Left renal cortex interstitium (tissue), 4 donors: ENCODE data around the gene CRTAC1. TPM values are rescaled to one million over a fixed set of nuclear protein-coding genes. Genes with fewer than 3 reads are reported as not detected.

Experiments
- DNase-seq, 4 donors: peaks; one replicate each; pipeline ENCODE4 v3.0.0-alpha.2; 2013; ENCODE audit warnings: low read depth in 4 of 4, low spot score in 2 of 4, missing footprints in 1 of 4
- polyA plus RNA-seq, 4 donors: library from polyadenylated mRNA; unstranded; fragments of 120-200 nt; gene quantifications; one replicate each; pipeline ENCODE4 v1.2.1, GENCODE V29; 2013; ENCODE audit not compliant: insufficient read length in 4 of 4

Gene CRTAC1
- polyA plus RNA-seq = 10 to 100 TPM; 22.5 to 48.4 (median 29.9) TPM

GRCh38 chr10:98030093-98030821 lies at the start of gene CRTAC1:
CRTAC1 (minus strand) TSS chr10:98030621; CDS start chr10:98030472, 149 bp downstream.
- DNase-seq = peak in 3 of 4 donors; percentile 53 to 69 (median 68)

GRCh38 chr10:98078774-98079173 lies 48.4 kb upstream of the CRTAC1 start:
- no peak for DNase-seq

DNA sequence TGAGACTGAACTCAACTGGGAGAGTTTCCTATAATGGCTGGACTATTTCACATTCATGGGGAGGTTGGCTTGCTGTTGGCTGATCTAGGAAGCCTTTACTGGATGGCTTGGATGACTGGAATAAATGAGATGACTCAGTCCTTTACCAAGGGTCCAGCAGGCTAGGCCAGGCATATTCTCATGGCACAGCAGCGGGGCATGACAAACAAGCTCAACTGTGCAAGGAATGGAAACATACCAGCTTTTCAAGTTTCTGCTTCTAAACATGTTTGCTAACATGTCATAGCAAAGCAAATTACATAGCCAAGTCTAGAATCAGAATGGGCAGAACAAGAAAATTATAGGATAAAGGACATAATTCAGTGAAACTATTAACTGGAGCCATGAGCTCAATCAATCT lies 46.8 kb upstream of the CRTAC1 start:
- DNase-seq = no peak

- no peak for DNase-seq
Observed at GRCh38 chr10:98076086-98076485, 45.7 kb upstream of the CRTAC1 start.

- peak in 2 of 4 donors; percentile 6 to 45 for DNase-seq
Observed at GRCh38 chr10:98074315-98074911, 44.0 kb upstream of the CRTAC1 start.

DNA sequence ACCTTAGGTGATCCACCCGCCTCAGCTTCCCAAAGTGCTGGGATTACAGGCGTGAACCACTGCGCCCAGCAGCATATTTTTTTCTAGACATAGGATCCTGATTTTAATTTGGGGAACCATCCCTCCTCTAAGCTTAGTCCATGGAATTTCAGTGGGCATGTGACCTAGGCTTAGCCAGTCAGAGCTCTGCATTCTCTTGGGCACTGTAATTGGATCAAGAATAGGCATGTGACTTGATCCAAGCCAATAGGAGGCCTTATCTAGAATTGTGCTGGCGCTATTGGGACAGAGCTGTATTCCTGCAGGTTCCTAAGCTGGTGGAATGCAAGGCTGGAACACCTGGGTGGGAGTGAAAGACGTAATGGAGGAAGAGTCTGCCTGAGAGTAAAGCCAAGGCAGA lies 36.7 kb upstream of the CRTAC1 start:
- no peak for DNase-seq

- DNase-seq = no peak
Observed at GRCh38 chr10:98063740-98064027, 33.3 kb upstream of the CRTAC1 start.

- DNase-seq = no peak
Observed at GRCh38 chr10:98062424-98062823, 32.0 kb upstream of the CRTAC1 start.

DNA sequence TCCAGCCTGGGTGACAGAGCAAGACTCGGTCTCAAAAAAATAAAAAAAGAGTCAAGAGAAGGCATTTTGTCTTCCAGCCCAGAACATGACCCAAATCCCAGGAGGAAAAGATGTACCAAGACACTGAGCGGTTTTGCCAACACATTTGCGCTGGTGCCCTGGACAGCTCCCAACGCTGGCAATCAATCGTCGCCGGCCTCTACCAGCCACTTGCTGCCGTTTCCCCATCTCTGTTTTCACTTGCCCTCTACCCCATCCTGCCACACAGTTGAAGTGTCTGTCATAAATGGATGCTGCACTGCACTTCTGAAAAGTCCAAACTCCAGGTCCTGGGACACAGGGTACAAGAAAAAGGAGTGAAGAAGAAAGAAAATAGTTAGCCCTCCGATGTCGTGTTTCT lies 29.7 kb upstream of the CRTAC1 start:
- no peak for DNase-seq

DNA sequence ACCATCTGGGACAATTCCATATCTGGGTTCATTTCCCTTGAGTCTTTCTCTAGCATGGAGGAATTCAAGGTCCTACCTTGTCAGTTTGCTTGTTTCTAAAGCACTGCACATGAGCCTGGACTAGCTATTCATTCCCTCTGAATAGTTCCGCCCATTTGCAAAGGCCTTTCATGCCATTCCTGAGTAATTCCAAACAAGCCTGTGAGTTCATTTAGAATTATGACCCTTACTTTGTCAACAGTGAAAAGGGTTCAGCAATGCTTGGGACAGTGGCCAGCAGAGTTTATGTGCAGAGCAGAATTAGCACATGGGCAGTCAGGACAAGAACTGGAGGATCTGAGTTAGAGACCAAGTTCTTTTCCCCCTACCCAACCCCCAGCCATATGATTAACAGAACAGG lies 27.9 kb upstream of the CRTAC1 start:
- no peak for DNase-seq

DNA sequence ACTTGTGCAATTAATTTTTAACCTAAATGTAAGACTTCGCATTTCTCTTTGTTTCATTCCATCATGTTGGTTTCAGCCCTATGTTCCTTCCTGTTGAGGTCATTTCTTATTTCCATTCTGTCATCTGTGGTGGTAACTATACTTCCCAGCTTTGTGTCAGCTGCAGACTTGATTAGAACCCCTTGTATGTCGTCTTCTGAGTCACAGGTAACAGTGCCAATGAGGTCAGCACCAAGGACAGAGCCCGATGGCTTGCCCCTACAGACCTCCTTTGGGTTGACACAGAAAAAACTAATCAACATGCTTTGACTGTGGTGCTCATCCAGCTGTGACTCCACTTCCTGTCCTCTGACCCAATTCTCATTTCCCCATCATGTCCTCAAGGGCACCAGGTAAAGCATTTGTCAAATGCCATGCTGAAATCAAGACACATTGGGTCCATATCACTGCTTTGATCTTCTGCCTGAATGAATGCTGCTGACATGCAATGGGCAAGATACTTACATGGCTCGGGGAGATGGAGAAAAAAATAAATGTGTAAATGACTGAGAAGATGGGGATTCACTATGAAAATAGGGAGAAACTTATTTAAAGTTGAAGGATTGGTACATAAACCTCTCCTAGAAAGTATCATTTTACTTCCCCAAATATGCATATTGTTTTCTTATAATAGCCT lies 25.6 kb upstream of the CRTAC1 start:
- DNase-seq = peak in 1 of 4 donors; percentile 36

DNA sequence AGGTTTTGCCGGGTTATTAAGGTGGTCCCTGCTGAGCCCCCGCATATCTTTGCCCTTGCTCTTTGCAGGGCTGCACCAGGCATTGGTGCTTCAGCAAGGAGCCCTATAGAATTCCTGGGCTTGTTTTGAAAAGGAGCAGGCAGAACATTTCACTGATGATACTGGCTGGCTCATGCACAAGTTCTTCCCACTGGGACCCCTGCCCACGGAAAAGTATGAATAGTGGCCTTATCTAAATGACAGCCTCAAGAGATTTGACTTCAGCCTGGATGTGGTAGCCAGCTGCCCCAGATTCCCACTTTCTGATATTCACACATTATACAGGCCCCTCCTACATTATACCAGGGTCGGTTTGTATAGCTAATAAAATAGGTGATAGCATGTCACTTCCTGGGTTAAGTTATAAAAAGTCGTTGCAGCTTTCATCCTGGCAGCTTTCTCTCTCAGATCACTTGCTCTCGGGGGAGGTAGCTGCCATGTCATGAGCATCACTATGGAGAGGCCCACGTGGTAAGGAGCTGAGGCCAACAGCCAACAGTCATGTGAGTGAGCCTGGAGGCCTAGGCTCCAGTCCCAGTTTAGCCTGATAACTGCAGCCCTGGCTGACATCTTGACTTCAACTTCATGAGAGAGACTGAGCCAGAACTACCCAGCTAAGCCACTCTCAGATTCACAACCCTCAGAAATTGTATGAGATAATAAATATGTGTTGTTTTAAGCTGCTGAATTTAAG lies 16.8 kb upstream of the CRTAC1 start:
- DNase-seq = no peak

GRCh38 chr10:98045785-98046389 lies 15.5 kb upstream of the CRTAC1 start:
- DNase-seq = peak in 1 of 4 donors; percentile 25

DNA sequence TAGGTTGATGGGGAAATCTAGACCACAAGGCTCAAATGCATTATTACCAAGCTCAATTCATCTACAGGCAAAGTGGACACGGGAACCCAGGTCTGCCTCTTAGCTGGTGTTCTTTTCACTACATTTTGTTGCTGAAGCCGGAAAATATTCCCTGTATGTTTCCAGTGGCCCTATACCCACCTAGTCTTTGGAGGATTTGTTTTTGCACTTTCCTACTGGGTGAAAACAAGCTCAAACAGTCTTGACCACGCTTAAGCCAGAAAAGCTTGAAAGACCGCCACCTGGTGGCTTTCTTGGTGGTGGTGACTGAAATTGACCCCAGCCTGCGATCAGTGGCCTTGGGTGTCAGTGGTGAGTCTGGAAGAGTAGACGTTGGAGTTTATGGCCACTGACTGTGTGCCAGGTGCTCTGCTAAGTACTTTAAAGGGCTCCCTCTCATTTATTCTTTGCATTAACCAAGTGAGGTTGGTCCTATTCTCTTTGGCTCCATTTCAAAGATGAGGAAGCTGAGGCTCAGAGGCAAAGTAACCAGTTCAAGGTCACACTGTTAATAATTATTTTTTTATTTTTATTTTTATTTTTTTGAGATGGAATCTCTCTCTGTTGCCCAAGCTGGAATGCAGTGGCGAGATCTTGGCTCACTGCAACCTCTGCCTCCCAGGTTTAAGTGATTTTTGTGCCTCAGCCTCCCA lies 11.1 kb upstream of the CRTAC1 start:
- peak in 1 of 4 donors; percentile 45 for DNase-seq

GRCh38 chr10:98039690-98040381 lies 9.4 kb upstream of the CRTAC1 start:
- no peak for DNase-seq

DNA sequence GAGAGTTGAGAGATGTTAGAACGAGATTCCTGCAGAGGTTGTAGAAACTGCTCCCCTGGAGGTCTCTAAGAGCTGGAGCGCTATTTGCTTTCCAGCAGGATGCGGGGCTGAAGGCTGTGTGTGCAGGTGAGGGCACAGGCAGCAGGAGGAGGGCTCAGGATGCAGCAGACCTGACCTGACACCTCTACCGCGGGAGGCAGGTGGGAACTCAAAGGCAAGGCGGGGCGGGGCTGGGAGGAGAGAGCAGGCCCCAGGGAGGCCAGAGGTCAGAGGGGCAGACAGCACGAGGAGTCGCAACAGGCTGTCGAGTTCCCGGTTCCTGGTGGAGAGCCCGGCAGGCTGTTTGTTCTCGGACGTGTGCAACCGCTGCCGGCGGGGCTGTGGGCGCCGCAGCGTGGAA lies 7.9 kb upstream of the CRTAC1 start:
- no peak for DNase-seq

DNA sequence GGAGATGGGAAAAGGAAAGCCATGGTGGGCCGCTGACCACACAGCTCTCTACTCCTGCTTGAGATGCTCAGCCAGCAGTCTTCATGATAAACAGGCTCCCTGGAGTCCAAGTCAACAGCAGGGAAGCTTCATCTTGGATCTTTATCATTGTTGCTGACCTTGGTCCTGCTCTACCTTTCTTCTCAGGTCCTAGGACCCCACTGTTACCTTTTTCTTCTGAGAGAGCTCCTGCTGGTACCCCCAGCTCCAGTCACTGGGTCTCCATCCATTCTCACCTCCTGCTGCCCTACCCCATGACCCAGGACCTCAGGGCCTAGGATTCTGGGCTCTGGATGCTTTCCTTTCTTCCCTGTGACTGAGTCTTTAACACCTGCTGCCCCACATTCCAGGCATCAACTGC lies 5.2 kb upstream of the CRTAC1 start:
- no peak for DNase-seq

- DNase-seq = no peak
Observed at GRCh38 chr10:98033515-98033914, 3.1 kb upstream of the CRTAC1 start.

DNA sequence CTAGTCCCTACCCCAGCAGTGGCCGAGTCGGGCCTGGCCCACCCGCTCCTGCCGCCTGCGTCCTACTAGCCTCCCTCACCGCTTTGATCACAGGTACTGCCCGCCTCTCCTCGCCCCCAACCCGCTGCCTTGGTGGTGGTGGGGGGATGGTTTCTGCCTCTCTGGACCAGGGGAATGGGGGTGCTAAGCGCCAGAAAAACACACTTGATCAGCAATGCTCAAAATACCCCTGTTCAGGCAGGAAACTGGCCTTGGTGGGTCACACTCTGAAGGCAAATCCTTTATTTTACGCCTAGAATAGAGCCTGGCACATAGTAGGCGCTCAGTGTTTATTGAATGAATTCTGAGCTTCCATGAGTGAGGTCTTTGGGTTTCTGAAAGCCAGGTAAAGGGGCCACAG lies 1.0 kb upstream of the CRTAC1 start:
- DNase-seq = no peak

DNA sequence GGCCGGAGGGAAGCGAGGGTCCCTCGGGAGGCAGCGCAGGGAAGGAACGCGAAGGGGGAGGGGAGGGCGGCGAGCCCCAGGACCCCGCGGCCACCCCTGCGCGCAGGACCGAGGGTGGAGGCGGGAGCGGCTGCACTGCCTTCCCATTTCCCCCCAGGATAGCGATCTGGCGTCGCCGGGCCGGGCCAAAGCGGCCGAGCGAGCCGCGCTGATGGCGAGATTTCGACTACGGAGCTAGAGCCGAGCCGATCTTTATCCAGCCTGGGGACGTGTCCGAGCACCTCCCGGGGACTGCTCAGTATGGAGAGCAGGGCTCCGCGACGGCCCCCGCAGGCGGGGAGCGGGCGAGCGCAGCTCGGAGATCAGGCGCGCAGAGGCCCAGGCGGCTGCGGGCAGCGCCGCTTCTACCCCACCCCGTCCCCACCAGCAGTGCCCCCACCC lies 590 bp upstream of the CRTAC1 start:
- DNase-seq = no peak
